ENCODE results near the gene GABBR1.
"Not testable (repeated sequence)": the region's sequence is repeated elsewhere in the genome, so short reads cannot be mapped to it uniquely, and the experiment has no call there.

The GABBR1 gene

DNA sequence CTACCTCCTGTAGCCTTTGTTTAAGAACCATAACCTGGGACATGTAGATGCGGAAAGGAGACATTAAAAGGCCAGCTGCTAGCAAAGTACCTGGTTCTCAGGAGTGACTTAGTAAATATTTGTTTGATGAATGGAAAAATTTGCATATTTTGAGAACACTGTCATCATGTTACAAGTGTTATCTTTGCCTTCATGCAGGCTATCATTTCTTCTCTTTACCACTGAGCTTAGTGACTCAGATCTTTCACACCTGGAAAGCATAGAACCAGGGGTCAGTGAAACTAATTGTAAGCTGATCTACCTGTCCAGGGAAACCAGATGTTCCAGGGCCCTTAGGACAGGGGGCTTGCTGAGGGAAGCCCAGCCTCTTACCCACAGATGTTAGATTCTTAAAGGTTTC, 42.6 kb upstream of the GABBR1 start:
- no peak for DNase-seq (ENCODE audit: extremely low read depth, low read depth)
- TF ChIP-seq, protein P1, sequence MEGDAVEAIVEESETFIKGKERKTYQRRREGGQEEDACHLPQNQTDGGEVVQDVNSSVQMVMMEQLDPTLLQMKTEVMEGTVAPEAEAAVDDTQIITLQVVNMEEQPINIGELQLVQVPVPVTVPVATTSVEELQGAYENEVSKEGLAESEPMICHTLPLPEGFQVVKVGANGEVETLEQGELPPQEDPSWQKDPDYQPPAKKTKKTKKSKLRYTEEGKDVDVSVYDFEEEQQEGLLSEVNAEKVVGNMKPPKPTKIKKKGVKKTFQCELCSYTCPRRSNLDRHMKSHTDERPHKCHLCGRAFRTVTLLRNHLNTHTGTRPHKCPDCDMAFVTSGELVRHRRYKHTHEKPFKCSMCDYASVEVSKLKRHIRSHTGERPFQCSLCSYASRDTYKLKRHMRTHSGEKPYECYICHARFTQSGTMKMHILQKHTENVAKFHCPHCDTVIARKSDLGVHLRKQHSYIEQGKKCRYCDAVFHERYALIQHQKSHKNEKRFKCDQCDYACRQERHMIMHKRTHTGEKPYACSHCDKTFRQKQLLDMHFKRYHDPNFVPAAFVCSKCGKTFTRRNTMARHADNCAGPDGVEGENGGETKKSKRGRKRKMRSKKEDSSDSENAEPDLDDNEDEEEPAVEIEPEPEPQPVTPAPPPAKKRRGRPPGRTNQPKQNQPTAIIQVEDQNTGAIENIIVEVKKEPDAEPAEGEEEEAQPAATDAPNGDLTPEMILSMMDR (IDR thresholded peaks at IDR 0.05; ENCODE audit: low read depth, low read length): no peak

DNA sequence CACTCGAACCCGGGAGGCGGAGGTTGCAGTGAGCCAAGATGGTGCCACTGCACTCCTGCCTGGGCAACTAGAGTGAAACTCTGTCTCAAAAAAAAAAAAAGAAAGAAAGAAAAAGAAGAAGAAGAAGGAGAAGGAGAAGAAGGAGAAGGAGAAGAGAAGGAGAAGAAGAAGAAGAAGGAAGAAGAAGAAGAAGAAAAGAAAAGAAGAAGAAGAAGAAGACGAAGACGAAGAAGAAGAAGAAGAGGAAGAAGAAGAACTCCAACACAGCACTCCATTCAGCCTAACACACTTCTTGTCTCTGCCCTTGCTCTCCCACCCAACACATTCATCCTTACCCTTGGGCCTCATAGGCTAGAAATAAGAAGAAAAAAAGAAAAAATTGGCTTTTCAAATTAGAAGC, 41.0 kb upstream of the GABBR1 start:
- DNase-seq (ENCODE audit: extremely low read depth, low read depth): no peak
- TF ChIP-seq, protein P1 (IDR thresholded peaks at IDR 0.05; ENCODE audit: low read depth, low read length): no peak

DNA sequence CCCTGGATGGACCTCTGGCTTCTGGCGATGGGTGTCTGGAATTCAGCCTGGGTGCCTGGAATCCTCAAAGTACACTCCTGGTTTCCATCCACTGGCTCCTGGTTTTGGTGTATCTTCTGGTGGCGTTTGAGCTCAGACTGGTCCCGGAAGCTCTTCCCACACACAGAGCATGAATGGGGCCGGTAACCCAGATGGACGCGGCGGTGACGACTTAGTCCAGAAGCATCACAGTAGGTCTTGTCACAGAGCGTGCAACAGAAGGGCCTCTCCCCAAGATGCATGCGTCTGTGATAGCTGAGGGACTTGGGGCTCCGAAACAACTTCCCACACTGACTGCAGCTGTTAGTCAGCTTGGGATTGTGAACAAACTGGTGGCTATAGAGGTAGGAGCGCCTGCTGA, 40.2 kb upstream of the GABBR1 start:
- TF ChIP-seq, protein P1 (IDR thresholded peaks at IDR 0.05; ENCODE audit: low read depth, low read length): no peak
- no peak for DNase-seq (ENCODE audit: extremely low read depth, low read depth)

DNA sequence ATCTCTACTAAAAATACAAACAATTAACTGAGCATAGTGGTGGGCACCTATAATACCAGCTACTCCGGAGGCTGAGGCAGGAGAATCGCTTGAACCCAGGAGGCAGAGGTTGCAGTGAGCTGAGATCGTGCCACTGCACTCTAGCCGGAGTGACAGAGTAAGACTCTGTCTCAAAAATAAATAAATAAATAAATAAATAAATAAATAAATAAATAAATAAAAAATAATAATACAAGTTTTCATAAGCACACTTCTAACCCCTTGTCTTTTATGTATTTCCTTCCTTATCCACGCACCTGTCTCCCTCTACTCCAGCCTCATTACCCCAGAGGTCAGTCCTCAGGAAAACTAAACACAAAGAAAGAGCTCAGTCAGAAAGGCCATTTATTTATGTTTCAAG, 39.1 kb upstream of the GABBR1 start:
- not testable (repeated sequence) for DNase-seq (ENCODE audit: extremely low read depth, low read depth)

DNA sequence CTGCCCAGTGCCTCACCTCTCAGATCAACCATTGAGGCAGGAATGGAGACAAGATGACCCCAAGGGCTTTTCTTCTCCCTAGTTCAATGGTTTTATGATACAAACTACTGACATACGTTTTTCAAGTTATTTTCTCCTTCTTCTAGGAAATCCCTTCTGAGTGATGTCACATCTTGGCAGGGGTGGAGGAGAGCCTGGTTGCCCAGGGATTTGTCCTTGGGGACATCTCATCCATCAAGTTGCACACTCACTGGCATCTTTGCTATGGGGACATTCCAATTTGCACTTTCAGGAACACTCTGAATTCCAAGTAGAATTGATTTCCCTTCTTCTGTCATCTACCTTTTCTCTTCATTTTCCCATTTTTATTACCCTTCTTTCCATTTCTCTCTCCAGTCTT, 38.0 kb upstream of the GABBR1 start:
- DNase-seq (ENCODE audit: extremely low read depth, low read depth): no peak
- TF ChIP-seq, protein P1 (IDR thresholded peaks at IDR 0.05; ENCODE audit: low read depth, low read length): no peak

DNA sequence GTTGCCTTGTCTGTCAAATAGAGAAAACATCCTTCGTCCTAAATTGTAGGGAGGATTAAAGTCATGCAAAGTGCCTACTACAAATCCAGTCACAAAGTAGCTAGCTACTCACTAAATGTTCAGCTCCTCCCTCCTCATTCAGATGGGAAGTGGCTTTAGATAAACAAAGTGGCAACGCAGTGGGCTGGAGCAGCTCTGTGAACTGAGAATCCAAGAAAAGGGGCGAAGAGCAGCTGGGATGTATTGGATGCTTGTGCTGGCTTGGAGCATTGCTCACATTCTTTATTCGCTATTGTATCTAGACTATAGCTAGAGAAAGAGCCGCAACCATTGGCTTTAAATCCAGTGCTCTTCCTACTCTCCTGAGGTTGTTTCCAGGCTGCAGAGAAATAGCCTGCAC, 34.2 kb upstream of the GABBR1 start:
- DNase-seq (ENCODE audit: extremely low read depth, low read depth): no peak
- TF ChIP-seq, protein P1 (IDR thresholded peaks at IDR 0.05; ENCODE audit: low read depth, low read length): no peak

DNA sequence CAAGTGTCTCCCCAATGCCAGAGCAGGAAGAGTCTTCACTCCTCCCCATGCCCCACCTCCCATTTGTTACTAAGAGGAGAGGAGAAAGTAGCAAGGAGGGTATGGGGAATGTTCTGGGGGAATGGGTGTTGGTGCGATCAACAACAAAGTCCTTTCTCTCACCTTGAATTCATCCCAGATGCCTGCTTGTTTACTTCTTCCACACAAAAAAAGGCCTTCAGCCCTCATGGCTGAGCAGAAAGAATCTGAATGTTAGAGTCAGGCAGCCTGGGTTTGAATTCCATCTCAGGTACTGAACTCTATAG, 33.8 kb upstream of the GABBR1 start:
- TF ChIP-seq, protein P1 (IDR thresholded peaks at IDR 0.05; ENCODE audit: low read depth, low read length): no peak
- no peak for DNase-seq (ENCODE audit: extremely low read depth, low read depth)

DNA sequence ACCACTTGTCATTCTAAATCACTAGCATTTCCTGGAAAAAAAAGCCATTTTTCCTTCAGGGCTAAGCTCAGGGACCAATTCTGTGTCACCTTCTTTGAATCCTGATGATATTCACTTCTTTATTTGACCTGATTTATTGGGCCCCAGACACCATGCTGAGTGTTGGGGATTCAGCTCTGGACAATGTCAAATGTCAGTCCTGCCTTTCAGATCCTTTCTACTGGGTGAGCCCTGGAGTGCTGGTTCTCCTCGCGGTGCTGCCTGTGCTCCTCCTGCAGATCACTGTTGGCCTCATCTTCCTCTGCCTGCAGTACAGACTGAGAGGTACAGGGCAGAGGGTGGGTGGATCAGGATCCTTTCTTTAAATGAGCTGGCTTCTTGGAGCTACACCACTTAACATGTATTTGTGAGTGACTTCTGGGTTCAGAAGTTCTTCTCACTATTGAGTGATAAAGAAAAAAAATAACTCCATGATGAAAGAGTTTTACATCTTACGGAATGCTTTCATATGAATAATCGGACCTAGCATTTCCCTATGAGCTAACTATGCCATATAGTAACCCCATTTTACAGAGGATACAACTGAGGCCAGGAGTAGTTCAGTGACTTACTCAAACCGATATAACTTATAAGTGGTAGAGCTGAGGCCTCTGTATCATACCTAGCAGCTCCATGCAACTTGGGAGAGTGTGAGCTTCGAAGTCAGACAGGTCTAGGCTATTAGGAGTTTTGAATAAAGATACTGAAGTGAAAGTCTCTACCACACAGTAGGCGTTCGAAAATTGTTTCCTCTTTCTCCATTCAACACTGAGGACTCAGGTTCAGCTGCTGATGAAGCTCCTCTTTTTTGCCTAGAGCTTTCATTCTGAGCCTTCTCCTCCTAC, 33.2 kb upstream of the GABBR1 start:
- DNase-seq (ENCODE audit: extremely low read depth, low read depth): no peak
- TF ChIP-seq, protein P1 (IDR thresholded peaks at IDR 0.05; ENCODE audit: low read depth, low read length): no peak
